NK-92 (cell line): ENCODE data around the gene NIPAL1.
"Not testable (repeated sequence)": the region's sequence is repeated elsewhere in the genome, so short reads cannot be mapped to it uniquely, and the experiment has no call there.

ENCODE experiments used
- DNase-seq: peaks from one replicate; lab custom pipeline; 2025; ENCODE audit not compliant: unreplicated experiment; lab: John Stamatoyannopoulos, UW

Gene NIPAL1

DNA sequence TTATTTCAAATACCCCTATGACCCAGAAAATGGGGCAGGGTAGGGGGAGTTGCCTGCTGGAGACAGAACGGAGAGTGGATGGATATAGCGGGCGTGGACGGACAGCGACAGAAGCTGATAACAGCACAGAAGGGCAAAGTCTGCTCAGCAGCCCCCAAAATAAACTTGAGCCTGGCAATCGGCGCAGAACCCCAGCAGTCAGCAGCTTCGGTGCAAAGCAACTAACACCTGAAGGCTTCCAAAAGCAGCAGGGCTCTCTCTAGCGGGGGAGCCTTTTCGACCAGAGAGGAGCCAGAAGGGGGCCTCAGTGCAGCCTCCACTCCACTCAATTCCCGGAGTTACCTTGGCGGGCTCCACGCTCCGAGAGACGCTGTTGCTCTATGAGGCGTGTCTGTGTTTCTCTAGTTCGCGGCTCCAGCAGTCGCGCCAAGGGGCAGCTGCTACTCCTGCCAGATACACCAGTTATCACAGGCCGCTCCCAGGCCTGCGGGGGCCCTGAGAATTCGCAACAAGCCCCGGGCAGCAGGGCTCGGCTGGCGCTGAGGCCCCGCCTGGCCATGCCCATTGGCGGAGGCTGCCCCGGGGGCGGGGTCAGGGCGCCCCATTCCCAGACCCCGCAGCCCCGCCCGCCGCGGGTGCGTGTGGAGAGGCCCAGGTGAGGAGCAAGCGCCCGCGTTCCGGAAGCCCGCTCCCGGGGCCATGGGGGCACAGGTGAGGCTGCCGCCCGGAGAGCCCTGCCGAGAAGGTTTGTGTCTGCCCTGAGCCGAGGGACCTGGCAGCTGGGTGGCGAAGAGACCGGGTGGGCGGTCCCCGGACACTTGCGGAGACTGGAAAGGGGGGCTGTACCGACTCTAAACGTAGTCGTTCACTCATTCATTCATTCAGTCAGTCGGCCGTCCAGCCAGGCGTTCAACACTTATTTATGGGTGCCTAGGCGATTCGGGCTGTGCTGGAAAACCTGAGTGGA is at the start of gene NIPAL1, which contains the start of gene CNGA1:
Gene NIPAL1 (plus strand): TSS at position 632 of the 967 bp plus-strand sequence. CDS start 68 bp downstream, at position 700.
Gene CNGA1 (minus strand): TSS at position 541 of the 967 bp plus-strand sequence. CDS start 63,992 bp downstream, outside the sequence.
- no peak for DNase-seq

GRCh38 chr4:47968847-47969246 is 47.7 kb upstream of the NIPAL1 start:
- no peak for DNase-seq

- DNase-seq, result no peak
These were observed 44.4 kb upstream of the NIPAL1 start for GRCh38 chr4:47972181-47972580.

- no peak for DNase-seq
These were observed 43.9 kb upstream of the NIPAL1 start for GRCh38 chr4:47972721-47973120.

DNA sequence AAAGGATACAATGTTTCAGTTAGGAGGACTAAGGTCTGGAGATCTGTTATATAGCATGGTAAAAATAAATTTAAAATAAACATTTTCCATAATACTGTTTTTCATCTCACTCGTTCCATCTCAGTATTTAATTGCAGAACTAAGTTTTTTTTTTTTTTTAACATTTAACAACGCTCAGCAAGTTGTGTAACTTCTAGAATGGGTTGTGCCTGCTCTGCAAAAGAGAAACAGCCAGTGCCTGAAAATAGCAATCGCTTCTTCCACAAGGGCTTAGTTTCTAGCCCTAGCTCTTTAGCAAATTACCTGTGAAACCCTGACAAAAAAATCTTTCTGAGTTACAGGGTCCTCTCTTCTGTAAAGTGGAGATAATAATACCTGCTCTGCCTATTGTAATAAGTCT is 42.0 kb upstream of the NIPAL1 start:
- DNase-seq, result no peak

GRCh38 chr4:47990145-47990544 is 26.4 kb upstream of the NIPAL1 start:
- DNase-seq, result no peak

- not testable (repeated sequence) for DNase-seq
These were observed 24.1 kb upstream of the NIPAL1 start for GRCh38 chr4:47992475-47992874.

DNA sequence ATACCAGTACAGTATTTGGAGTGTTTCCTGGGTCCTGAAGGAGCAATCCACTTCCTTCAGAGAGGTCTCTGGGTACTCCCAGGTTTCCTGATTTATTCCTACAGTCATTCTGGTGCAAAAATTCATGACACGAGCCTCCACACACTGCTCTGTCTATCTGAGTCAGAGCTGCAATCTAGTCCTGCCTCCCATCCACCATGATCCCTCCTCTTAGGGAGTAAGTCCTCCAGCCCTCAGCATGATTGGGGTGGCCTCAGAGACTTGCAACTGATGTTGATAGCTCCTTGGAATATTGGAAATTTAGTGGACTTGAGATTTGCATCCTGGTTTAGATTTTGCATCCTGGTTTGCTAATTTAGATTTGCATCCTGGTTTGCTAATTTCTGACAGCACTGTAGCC is 20.6 kb upstream of the NIPAL1 start:
- DNase-seq, result no peak

- DNase-seq, result no peak
These were observed 14.3 kb upstream of the NIPAL1 start for GRCh38 chr4:48002267-48002666.

DNA sequence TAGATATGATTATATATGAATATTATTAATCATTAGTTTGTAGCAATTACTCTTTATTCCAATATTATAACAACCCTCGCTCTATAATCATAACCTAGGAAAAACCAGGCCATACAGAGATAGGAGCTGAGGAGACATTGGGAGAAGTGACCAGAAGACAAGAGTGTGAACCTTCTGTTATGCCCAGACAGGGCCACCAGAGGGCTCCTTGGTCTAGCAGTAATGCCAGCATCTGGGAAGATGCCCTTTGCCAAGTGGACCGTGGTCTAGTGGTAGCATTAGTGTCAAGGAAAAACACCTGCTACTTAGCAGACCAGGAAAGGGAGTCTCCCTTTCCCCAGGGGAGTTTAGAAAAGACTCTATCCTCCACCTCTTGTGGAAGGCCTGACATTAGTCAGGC is 13.0 kb upstream of the NIPAL1 start:
- not testable (repeated sequence) for DNase-seq

DNA sequence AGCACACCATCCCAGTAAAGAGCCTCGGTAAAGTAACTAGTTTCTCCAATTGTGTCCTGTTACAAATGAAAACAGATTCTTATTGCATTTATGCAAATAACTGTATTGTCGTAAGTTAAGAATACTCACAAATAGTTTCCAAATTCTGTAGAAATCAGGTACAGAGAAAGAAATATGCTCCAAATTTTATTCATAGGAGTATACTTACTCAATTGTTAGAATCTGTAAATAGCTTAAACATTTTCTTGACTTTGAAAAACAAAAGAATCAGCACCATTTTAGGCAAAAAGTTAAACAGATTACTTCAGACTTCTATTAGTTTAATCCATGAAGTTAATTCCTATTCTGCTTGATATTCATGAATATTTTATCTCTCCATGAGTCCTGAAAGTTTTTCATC is 10.8 kb upstream of the NIPAL1 start:
- no peak for DNase-seq

DNA sequence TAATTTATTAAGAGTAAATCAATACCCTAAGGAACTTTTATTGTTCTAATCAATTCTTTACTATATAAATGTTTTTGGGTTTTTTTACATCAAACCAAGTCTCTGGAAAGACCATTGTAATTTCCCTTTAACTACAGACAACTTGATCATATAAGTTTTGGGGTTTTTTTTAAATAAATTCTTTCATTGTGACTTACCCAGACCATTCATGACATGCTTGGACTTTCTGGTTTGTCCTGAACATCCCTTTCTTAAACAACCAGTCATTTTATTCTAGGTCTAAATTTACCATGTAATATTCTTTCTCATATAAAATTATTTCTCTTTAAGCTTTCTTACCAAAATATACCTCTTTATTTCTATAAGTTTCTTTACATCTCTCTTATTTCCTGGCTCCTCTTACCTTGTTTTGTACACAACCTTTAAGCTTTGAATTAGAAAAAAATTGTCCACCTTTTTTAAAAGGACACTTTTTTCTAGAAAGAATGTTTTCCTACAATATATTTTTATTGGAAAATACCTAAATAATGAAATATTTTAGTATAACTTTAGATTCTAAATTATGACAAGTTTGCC is 8.5 kb upstream of the NIPAL1 start:
- DNase-seq, result no peak

GRCh38 chr4:48010906-48011305 is 5.7 kb upstream of the NIPAL1 start:
- DNase-seq, result not testable (repeated sequence)

DNA sequence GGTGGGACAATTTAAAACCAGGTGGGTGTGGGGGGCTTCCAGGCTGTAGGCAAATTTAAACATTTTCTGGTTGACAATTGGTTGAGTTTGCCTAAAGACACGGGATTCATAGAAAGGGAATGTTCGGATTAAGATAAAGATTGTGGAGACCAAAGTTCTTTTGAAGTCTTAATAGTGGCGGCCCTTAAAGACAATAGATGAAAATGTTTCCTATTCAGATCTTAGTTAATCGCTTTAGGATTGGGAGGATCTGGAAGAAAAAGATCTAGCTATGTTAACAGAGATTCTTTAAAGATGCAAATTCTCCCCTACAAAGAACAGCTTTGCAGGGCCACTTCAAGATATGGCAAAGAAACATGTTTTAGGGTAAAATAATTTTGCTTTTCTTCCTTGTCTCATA is 4.8 kb upstream of the NIPAL1 start:
- no peak for DNase-seq

GRCh38 chr4:48012824-48013223 is 3.7 kb upstream of the NIPAL1 start:
- DNase-seq, result no peak

- DNase-seq, result no peak
These were observed 1.4 kb upstream of the NIPAL1 start for GRCh38 chr4:48015216-48015615.

GRCh38 chr4:48015678-48016077 is 894 bp upstream of the NIPAL1 start:
- DNase-seq, result no peak

- no peak for DNase-seq
These were observed 568 bp downstream of the NIPAL1 start for GRCh38 chr4:48017108-48017571.

DNA sequence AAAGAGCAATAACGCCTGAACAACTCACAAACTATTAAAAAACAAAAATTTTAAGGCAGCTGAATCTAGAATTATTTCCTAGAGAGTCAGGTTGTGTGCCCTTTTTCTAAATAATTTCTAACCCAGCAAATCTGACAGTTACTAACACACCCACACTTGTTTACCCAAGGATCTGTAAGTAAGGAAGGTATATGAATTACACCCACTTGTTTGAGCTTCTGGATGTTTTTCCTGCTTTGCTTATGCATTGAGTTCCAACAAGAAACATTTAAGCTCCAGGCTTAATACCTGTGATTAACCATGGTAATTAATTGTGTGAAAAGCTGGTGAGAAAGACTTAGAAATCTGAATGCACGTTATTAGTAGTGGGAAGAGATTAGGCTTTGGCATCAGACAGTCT is 1.5 kb downstream of the NIPAL1 start:
- DNase-seq, result no peak

DNA sequence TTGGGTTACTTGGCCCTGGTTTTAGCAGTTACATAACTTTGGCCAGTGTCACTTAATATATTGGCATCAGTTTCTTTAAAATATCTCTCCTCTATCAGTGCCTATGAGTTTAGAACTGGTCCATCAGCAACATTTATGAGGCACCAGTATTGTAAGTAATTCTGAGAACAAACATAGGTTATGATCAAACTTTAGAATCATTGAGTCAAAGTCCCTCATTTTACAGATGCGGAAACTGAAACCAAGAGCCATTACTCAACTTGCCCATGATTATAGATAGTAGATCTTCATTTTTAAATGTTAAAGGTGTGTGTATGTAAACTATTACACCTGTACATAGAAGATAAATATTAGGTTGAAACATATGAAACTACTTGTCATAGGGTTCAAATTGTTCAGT is 4.5 kb downstream of the NIPAL1 start:
- DNase-seq, result no peak

GRCh38 chr4:48022192-48022799 is 5.7 kb downstream of the NIPAL1 start:
- DNase-seq, result no peak

DNA sequence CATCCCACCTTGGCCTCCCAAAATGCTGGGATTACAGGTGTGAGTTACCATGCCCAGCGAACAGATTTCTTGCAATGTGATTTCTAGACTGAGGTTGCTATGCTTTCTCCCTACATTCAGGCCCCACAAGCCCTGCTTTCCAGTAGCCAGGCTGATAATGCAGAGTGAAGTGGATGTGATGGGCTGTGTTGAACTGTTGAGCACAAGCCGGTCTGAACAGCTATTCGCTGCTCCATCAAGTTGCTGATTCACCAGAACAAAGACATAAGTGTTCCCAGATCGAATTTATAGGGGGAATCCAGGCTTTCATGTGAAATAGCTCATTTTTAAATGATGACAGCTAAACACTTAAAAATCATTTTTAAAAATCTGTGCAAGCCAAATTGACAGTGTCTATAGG is 8.0 kb downstream of the NIPAL1 start:
- DNase-seq, result no peak
